Fibroblast of the conjunctiva (primary cell): Measurements from ENCODE around the gene TNNT1.
"Not testable (repeated sequence)": the region's sequence is repeated elsewhere in the genome, so short reads cannot be mapped to it uniquely, and the experiment has no call there.

Experiments
- DNase-seq: peaks from one replicate; pipeline ENCODE4 v3.0.0-alpha.2; 2010; ENCODE audit warnings: low read depth

The TNNT1 gene

GRCh38 chr19:55169136-55169535 lies 20.1 kb upstream of the TNNT1 start:
- no peak for DNase-seq

GRCh38 chr19:55166530-55167268 lies 17.7 kb upstream of the TNNT1 start, which contains the start of gene DNAAF3:
DNAAF3 (minus strand) TSS chr19:55166613; CDS start chr19:55166413, 200 bp downstream.
- peak; percentile 96 for DNase-seq

- peak; percentile 59 for DNase-seq
Measured at GRCh38 chr19:55165952-55166529, 17.0 kb upstream of the TNNT1 start.

GRCh38 chr19:55161571-55162322 lies 12.7 kb upstream of the TNNT1 start:
- no peak for DNase-seq

GRCh38 chr19:55160986-55161365 lies 12.0 kb upstream of the TNNT1 start:
- DNase-seq = no peak

- peak; percentile 78 for DNase-seq
Measured at GRCh38 chr19:55160128-55160985, 11.4 kb upstream of the TNNT1 start.

GRCh38 chr19:55158848-55159749 lies 10.1 kb upstream of the TNNT1 start:
- peak; percentile 38 for DNase-seq

- DNase-seq = no peak
Measured at GRCh38 chr19:55158423-55158822, 9.4 kb upstream of the TNNT1 start.

- no peak for DNase-seq
Measured at GRCh38 chr19:55157064-55157908, 8.3 kb upstream of the TNNT1 start, which contains the start of gene TNNI3. TNNI3 (minus strand) TSS chr19:55157732; CDS start chr19:55157589, 143 bp downstream.

- peak; percentile 30 for DNase-seq
Measured at GRCh38 chr19:55156202-55157063, 7.4 kb upstream of the TNNT1 start.

GRCh38 chr19:55155784-55156183 lies 6.8 kb upstream of the TNNT1 start:
- DNase-seq = not testable (repeated sequence)

GRCh38 chr19:55153652-55154264 lies 4.8 kb upstream of the TNNT1 start:
- no peak for DNase-seq

GRCh38 chr19:55152017-55152416 lies 3.0 kb upstream of the TNNT1 start:
- DNase-seq = no peak

- DNase-seq = no peak
Measured at GRCh38 chr19:55147545-55148251, 1.3 kb downstream of the TNNT1 start.

GRCh38 chr19:55146705-55147273 lies 2.2 kb downstream of the TNNT1 start:
- no peak for DNase-seq

GRCh38 chr19:55146078-55146704 lies 2.8 kb downstream of the TNNT1 start:
- no peak for DNase-seq

- no peak for DNase-seq
Measured at GRCh38 chr19:55145232-55145631, 3.8 kb downstream of the TNNT1 start.
